ENCODE results near the gene HOXD11. TPM values are rescaled to one million over a fixed set of nuclear protein-coding genes. Genes with fewer than 3 reads are reported as not detected.

The HOXD11 gene
- total RNA-seq, 4 donors from 2014 or later, result 0.88 to 34.6 (median 8.6) TPM; not detected in 1

DNA sequence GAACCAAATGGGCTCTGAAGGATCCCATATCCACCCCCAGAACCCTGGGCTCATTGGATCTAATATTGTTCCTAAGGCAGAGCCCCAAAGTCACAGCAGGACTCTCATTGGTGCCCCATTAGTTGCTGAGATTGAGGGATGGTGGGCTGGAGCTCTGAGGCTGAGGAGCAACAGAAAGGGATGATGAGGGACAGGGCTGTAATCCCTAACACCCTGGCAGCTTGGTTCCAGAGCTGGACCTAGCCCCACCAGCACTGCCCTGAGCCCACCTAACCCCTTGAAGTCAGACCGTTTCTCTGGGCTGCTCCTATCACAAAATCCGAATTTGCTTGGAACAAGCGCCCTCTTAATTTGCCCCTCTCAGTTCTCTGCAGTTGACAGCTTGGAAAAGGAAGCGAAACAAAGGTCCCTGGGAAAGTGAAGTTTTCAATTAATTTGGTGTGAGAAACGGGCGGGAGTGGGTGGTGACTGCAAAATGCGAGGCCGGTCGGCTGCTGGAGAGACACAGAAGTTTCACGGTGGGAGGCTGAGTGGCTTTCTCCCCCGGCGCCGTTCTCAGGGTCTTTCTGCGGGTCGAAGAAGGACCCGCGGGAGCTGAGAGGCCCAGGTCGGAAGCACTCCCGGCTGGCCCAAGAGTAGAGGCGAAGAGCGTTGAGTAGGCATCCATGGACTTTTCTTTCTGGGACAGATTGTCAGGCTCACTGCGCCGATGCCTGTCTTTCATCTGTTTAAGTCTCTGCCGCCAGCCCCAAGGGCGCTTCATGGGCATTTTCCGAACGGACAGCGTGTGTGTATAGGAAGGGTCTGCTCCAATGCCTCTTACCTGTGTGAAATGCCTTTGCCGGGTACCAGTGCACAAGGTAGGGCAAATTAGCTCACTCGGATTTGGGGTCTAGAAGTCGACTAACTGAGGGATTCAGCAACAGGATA is 15.5 kb upstream of the HOXD11 start:
- TF ChIP-seq, protein P1, sequence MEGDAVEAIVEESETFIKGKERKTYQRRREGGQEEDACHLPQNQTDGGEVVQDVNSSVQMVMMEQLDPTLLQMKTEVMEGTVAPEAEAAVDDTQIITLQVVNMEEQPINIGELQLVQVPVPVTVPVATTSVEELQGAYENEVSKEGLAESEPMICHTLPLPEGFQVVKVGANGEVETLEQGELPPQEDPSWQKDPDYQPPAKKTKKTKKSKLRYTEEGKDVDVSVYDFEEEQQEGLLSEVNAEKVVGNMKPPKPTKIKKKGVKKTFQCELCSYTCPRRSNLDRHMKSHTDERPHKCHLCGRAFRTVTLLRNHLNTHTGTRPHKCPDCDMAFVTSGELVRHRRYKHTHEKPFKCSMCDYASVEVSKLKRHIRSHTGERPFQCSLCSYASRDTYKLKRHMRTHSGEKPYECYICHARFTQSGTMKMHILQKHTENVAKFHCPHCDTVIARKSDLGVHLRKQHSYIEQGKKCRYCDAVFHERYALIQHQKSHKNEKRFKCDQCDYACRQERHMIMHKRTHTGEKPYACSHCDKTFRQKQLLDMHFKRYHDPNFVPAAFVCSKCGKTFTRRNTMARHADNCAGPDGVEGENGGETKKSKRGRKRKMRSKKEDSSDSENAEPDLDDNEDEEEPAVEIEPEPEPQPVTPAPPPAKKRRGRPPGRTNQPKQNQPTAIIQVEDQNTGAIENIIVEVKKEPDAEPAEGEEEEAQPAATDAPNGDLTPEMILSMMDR (IDR thresholded peaks at IDR 0.05), result no peak
- TF ChIP-seq POLR2A (IDR thresholded peaks at IDR 0.05), result no peak
- Histone ChIP-seq H3K36me3 (no peaks in the 10 kb centered on the region), H3K4me3 (no peak overlapping the region), H3K4me1 (peaks cover 0 to 12% of the 10 kb centered on the region in 2 donors), H3K27me3 (peaks cover 53 to 90% of the 10 kb centered on the region in 2 donors), H3K9me3 (no peaks in the 10 kb centered on the region), H3K27ac (no peak overlapping the region)
- intact Hi-C loops (cut with DNase I; ENCODE audit: low total_unique reads), result no loop called here
- DNase-seq, result no peak

DNA sequence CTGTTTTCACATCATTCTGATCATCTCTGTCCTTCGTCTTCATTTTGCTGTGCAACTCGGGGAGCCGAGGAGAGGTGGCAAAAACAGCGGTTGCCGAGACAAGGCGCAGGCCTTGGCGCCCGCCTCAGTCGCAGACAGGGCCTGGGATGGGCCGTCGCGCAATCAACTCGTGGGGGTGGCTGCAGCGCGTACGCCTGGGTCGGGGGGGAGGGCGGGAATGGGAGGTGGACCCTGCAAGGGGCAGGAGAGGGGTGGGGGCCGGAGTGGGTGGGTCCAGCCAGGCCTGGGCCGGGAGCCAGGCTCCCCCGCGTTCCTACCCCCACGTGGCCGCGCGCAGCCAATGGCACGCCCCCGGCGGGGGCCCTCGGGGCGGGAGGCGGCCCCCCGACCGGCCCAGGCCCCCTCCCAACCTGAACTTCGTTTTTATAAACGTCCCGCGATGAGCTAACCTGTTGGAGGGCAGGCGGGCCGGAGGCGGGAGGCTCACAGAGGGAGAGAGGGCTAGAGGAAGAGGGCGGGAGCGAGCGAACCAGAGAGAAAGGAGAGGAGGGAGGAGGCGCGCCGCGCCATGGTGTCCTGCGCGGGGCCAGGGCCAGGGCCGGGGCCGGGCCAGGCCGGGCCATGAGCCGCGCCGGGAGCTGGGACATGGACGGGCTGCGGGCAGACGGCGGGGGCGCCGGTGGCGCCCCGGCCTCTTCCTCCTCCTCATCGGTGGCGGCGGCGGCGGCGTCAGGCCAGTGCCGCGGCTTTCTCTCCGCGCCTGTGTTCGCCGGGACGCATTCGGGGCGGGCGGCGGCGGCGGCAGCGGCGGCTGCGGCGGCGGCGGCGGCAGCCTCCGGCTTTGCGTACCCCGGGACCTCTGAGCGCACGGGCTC is 14.6 kb upstream of the HOXD11 start, which contains the start of gene HOXD13:
TSS of gene HOXD13 (plus strand) at position 452 of the 875 bp plus-strand sequence. CDS start at position 622, 170 bp downstream.
- H3K27ac ChIP-seq, result no peak within 1 kb of the TSS

DNA sequence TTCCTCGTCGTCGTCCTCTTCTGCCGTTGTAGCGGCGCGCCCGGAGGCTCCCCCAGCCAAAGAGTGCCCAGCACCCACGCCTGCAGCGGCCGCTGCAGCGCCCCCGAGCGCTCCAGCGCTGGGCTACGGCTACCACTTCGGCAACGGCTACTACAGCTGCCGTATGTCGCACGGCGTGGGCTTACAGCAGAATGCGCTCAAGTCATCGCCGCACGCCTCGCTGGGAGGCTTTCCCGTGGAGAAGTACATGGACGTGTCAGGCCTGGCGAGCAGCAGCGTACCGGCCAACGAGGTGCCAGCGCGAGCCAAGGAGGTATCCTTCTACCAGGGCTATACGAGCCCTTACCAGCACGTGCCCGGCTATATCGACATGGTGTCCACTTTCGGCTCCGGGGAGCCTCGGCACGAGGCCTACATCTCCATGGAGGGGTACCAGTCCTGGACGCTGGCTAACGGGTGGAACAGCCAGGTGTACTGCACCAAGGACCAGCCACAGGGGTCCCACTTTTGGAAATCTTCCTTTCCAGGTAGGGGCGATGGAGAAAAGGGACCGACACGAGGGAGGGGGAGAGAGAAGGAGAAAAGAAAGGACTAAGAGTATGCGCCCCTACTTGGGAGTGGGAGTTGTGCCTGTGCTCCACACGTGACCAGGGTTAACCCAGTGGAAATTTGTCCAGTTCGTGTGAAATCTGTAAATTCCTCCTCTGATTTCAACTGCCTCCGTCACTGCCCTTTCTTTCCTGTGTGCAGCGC is 13.8 kb upstream of the HOXD11 start:
- Histone ChIP-seq H3K9me3 (no peaks in the 10 kb centered on the region), H3K36me3 (no peaks in the 10 kb centered on the region), H3K4me1 (peaks cover 0 to 21% of the 10 kb centered on the region in 2 donors), H3K27ac (no peak overlapping the region), H3K27me3 (peaks cover 67 to 91% of the 10 kb centered on the region in 2 donors), H3K4me3 (peak overlapping the region in 1 of 2 donors; percentile 14)
- intact Hi-C loops (cut with DNase I; ENCODE audit: low total_unique reads), result no loop called here
- no peak for DNase-seq
- TF ChIP-seq POLR2A (IDR thresholded peaks at IDR 0.05), result no peak
- TF ChIP-seq, protein P1 (IDR thresholded peaks at IDR 0.05), result no peak

More for the DNA sequence above, 14.6 kb upstream of the HOXD11 start, which contains the start of gene HOXD13:
- Histone ChIP-seq H3K36me3 (no peaks in the 10 kb centered on the region), H3K9me3 (no peaks in the 10 kb centered on the region), H3K27me3 (peaks cover 58 to 90% of the 10 kb centered on the region in 2 donors), H3K4me1 (peaks cover 0 to 16% of the 10 kb centered on the region in 2 donors), H3K4me3 (peak within 1 kb of the TSS in 1 of 2 donors; percentile 14)
- DNase-seq, result no peak
- no peak for TF ChIP-seq POLR2A (IDR thresholded peaks at IDR 0.05)
- TF ChIP-seq, protein P1 (IDR thresholded peaks at IDR 0.05), result no peak
- intact Hi-C loops (cut with DNase I; ENCODE audit: low total_unique reads), result no loop called here

DNA sequence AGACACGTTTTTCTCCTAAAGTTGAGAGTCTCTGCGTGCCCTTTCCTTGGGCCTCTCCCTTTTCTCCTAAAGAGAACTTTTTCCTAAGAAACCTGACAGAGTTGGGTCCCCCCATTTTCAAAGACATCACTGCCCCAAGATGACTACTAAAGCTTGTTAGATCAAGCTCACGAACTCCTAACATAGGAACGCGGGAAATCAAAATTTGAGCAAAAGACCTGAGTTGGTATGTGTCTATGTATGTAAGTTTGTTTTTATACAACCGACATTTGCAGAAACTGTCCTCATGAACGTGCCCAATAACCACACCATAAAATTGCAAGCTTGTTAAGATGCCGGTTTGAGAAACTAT is 13.2 kb upstream of the HOXD11 start:
- H3K36me3 ChIP-seq, result no peaks in the 10 kb centered on the region
- no peak overlapping the region for H3K4me3 ChIP-seq
- peaks cover 66 to 93% of the 10 kb centered on the region in 2 donors for H3K27me3 ChIP-seq
- peaks cover 0 to 21% of the 10 kb centered on the region in 2 donors for H3K4me1 ChIP-seq
- no peak for DNase-seq
- no peak overlapping the region for H3K27ac ChIP-seq
- no peaks in the 10 kb centered on the region for H3K9me3 ChIP-seq
- TF ChIP-seq, protein P1 (IDR thresholded peaks at IDR 0.05), result no peak
- TF ChIP-seq POLR2A (IDR thresholded peaks at IDR 0.05), result no peak
- intact Hi-C loops (cut with DNase I; ENCODE audit: low total_unique reads), result no loop called here
